Activated effector memory CD4-positive, alpha-beta T cell treated with Interleukin-2 at 50 U/mL for 16 hours (primary cell): ENCODE measurements around the gene BPIFB6.

ENCODE experiments used
- DNase-seq: peaks from one replicate; pipeline ENCODE4 v3.0.0-alpha.2; 2020

BPIFB6 gene, protein sequence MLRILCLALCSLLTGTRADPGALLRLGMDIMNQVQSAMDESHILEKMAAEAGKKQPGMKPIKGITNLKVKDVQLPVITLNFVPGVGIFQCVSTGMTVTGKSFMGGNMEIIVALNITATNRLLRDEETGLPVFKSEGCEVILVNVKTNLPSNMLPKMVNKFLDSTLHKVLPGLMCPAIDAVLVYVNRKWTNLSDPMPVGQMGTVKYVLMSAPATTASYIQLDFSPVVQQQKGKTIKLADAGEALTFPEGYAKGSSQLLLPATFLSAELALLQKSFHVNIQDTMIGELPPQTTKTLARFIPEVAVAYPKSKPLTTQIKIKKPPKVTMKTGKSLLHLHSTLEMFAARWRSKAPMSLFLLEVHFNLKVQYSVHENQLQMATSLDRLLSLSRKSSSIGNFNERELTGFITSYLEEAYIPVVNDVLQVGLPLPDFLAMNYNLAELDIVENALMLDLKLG

GRCh38 chr20:33031531-33031930 lies at the start of gene BPIFB6:
BPIFB6 (plus strand) TSS chr20:33031648; CDS start chr20:33031648, 0 bp downstream.
- no peak for DNase-seq

DNA sequence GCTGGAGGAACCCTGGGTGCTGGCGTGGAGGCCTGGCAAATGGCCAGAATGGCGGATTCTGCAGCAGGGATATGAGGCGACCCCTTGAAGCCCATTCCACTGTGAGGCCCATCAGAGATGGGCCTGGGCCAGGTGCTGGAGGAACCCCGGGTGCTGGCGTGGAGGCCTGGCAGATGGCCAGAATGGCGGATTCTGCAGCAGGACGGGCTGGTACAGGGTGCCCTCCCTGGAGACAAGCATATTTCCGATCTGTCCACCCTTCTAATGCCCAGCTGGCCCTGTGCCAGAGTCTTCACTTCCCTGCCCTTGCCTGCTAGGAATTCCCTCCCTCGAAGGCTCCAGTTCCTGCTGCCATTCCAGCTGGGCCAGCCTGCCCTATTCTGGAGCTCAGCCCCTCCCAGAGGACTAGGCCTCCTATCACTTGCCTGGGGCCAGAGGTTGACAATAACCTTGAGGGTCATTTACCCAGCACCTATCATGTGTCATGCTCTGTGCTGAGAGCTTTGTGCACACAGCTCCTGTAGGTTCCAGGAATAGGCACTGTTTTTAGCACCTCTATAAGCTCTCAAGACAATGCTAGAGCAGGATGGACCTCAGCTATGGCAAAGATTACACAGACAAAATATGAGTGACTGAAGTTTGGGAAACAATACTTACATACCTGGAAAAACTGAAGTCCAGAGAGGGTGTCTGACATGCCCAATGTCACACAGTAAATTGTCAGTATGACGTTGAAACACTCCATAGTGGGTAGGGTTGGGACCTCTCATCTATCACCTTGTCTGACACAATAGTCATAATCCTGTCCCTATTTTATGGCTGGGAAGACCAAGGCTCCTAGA lies 48.6 kb upstream of the BPIFB6 start:
- no peak for DNase-seq

DNA sequence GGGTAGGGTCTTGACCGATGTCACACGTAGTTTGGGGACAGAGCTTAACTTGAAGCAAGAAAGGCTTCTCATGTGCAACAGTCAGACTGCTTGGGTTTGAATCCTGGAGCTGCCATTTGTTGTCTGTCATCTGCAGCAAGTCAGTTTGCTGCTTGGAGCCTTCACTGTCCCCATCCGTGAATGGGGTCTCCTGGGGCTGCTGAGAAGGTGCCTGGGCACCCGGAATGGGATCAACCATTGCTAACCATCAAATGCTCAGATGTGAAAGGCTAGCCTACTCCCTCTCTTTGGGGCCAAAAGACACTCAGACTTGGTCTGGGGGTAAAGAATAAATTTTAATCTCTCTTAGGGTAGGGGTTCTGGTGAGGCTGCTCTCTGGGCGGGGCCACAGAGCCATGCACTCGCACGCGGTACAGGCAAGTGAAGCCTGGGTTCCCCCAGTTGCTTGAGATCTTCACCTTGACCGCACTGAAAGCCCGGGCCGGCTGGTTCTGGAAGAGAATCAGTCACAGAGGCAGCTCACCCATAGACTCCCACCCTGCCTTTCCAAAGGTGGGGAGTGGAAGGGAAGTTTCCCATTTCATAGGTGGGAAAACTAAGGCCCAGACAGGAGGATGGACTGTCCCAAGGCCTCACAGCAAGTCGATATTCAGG lies 47.9 kb upstream of the BPIFB6 start:
- no peak for DNase-seq

DNA sequence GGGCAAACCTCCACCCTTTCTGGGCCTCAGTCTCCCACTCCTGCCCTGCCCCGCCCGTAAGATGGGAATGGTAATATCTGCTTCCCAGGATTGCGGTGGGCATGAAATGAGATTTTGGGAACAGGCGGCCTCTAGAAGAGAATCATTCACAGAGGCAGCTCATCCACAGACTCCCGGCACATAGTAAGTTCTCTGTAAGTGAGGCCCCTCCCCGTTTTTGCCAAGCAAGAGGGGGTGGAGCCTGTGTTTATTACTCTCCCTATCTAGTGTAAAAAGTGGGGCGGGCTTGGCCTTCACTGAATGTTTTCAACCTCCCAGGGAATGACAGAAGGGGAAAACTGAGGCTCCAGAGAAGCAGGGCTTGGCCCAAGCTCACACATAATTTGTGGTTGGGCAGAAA lies 47.3 kb upstream of the BPIFB6 start:
- DNase-seq = no peak

GRCh38 chr20:32984631-32985354 lies 46.7 kb upstream of the BPIFB6 start:
- DNase-seq = no peak

- DNase-seq = no peak
Measured at GRCh38 chr20:32985596-32985995, 45.9 kb upstream of the BPIFB6 start.

DNA sequence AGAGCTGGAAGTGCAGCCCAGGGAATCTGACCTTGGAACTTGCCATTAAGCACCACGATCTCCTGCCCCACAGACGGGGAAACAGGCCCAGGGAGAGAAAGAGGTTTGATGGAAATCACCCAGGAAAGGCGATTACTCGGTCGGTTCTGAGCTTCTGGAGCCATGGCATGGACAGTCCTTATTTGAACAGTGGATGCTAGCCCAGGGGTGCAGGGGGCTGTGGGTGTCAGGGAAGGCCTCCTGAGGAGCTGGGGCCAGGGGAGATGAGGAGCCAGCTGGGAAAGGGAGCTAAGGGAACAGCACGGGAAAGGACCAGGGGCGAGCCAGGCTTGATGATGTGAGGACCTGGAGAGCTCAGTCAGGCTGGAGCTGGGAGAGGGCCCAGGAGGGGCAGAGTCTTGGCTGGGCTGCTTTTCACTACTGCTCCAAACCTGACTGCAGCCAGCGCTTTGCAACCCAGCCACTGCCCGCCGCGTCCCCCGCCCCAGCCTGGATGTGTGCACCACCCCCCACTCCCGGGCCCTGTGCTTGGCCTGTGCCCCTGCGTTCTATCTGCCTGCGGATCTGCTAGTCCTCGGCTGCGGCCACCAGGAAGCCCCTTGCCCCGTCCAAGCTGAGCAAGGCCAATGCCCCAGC lies 45.0 kb upstream of the BPIFB6 start:
- no peak for DNase-seq

DNA sequence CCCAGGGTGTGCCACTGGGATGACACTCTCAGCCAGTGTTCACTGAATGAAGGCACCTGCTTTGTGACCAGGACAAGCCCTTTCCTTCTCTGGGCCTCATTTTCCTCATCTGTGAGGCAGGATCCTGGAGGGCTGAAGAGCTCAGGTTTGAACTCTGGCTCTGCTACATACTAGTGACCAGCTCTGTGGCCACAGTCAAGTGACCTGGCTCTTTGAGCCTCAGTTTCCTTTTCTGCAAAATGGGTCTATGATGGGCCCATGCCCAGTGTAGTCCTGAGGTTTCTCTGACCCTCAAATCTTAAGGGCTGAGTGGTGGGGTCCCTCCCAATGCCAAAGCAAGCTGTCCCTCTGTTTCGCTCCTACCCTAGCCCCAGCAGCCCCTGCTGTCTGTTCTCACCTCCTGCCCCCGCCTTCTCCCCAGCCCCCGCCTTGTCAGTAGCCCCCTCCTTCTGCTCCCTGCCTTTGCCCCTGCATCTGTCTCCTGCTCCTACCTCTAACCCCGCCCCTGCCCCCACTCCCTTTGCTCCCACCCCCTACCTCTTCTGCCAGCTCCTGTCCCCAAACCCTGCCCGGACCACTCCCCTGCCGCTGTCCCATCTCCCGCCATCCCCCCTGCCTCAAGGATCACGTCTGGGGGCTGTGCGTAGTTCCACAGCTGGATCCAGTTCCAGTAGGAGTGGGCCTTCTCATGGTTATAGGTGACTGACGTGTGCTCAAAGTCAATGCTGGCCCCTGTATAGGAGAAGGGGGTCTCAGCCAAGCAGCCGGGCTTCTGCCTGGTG lies 44.2 kb upstream of the BPIFB6 start:
- no peak for DNase-seq

- DNase-seq = no peak
Measured at GRCh38 chr20:32988008-32988407, 43.4 kb upstream of the BPIFB6 start.

- DNase-seq = no peak
Measured at GRCh38 chr20:32989507-32990283, 41.8 kb upstream of the BPIFB6 start.

- no peak for DNase-seq
Measured at GRCh38 chr20:32990426-32990825, 41.0 kb upstream of the BPIFB6 start.

GRCh38 chr20:32991383-32991782 lies 40.1 kb upstream of the BPIFB6 start:
- no peak for DNase-seq

- no peak for DNase-seq
Measured at GRCh38 chr20:32991792-32992641, 39.4 kb upstream of the BPIFB6 start.

GRCh38 chr20:32993496-32994050 lies 37.9 kb upstream of the BPIFB6 start:
- DNase-seq = no peak

DNA sequence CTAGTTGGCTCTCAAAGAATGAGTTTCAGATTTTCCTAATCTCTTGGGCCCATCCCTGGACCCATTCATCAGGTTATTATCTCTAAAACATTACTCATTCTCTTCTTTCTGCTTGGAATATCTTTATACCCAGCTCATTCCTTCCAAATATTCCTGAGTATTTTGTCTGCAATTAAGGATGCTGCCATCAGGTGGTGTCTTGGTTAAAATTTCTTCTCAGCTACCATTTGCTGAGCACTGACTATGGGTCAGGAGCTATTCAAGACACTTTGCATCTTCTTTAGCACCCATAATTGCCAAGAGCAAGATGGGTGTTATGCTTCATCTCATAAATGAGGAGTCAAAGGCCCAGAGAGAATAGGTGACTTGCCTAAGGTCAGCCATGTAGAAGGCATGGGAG lies 35.6 kb upstream of the BPIFB6 start:
- no peak for DNase-seq

- DNase-seq = no peak
Measured at GRCh38 chr20:32997431-32997830, 34.0 kb upstream of the BPIFB6 start.

DNA sequence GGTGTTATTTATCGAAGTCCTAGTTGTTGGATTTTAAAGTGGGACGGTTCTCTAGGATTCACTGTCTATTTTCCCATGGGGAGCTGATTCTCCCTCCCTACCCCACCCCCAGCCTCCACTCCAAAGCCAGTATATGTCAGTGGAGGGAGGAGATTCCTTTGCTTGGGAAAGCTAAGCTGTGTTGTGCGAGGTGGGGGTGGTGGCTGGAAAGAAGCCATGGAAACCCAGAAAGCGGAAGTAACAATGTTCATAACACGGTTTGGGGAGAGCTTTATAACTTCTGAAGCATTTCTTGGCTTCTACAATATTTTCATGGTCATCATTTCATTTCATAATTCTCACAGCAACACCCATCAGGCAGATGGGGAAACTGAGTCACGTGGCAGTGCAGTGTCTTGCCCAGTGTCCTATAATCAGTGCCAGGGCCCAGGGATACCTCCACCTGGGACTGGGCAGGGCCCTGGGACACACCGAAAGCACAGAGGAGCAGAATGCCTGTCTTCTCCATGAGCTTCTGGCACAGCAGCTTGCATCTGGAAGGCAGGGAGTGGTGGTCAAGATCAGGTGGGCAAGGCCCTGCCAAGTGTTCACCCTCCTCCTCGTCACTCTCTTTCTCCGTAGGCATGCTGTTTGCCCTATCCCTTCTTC lies 31.7 kb upstream of the BPIFB6 start:
- no peak for DNase-seq

GRCh38 chr20:33000802-33001466 lies 30.5 kb upstream of the BPIFB6 start:
- no peak for DNase-seq
